GM12878 (cell line): ENCODE measurements around the gene COL4A1.

Experiments used
- ATF7 ChIP-seq: fragments of 450-650 bp; IDR thresholded peaks from 2 replicates; pipeline ENCODE4 v1.6.1; 2016; ENCODE audit warnings: low read depth, mild to moderate bottlenecking
- CEBPB ChIP-seq, 2 experiments: fragments of 150-350 bp in 1 of 2; IDR thresholded peaks; 2 replicates each; pipeline ENCODE4 v1.6.1; 2012 to 2014; ENCODE audit warnings: low read depth in 2 of 2, low read length in 2 of 2, borderline replicate concordance in 1 of 2, inconsistent platforms in 1 of 2
- CTCF ChIP-seq, 3 experiments: IDR thresholded peaks in 2 of 3; conservative IDR thresholded peaks in 1 of 3; 2 replicates each; pipeline ENCODE4 v1.5.1; 2011; ENCODE audit warnings: low read depth in 3 of 3, low read length in 3 of 3, mild to moderate bottlenecking in 3 of 3, control low read depth in 2 of 3, moderate library complexity in 2 of 3, inconsistent platforms in 1 of 3, mixed read lengths in 1 of 3; ENCODE audit not compliant: control insufficient read depth in 2 of 3, insufficient read depth in 1 of 3; ENCODE audit errors: extremely low read depth in 1 of 3
- HDAC2 ChIP-seq: fragments of 200-600 bp; sonication (generic); IDR thresholded peaks from 2 replicates; pipeline ENCODE4 v1.6.1; 2017
- KLF5 ChIP-seq: fragments of 450-650 bp; IDR thresholded peaks from 2 replicates; pipeline ENCODE4 v1.6.1; 2014; ENCODE audit warnings: mild to moderate bottlenecking; ENCODE audit not compliant: partially characterized antibody
- MEF2A ChIP-seq: IDR thresholded peaks from 2 replicates; pipeline ENCODE4 v1.6.1; 2011; ENCODE audit warnings: low read depth, mild to moderate bottlenecking, low read length, moderate library complexity; ENCODE audit not compliant: insufficient read depth
- POLR2A ChIP-seq: IDR thresholded peaks from 2 replicates; pipeline ENCODE4 v1.6.1; 2011; ENCODE audit warnings: low read depth, mild to moderate bottlenecking, low read length
- SIX5 ChIP-seq: IDR thresholded peaks from 2 replicates; pipeline ENCODE4 v1.6.1; 2011; ENCODE audit warnings: mild to moderate bottlenecking, low read depth, low read length, moderate library complexity; ENCODE audit not compliant: severe bottlenecking
- SREBF2 ChIP-seq: IDR thresholded peaks from 2 replicates; pipeline ENCODE4 v1.6.1; 2012; ENCODE audit warnings: mild to moderate bottlenecking, low read length
- STAT3 ChIP-seq: IDR thresholded peaks from 2 replicates; pipeline ENCODE4 v1.6.1; 2011; ENCODE audit warnings: low read depth, low read length, improper control_type of control experiment
- TCF3 ChIP-seq: IDR thresholded peaks from 2 replicates; pipeline ENCODE4 v1.6.1; 2012; ENCODE audit warnings: low read depth, mild to moderate bottlenecking, low read length, borderline replicate concordance; ENCODE audit not compliant: insufficient read depth
- TF ChIP-seq, protein P1 (sequence below): IDR thresholded peaks from 2 replicates; pipeline ENCODE4 v1.6.1; 2011; ENCODE audit warnings: low read depth, mild to moderate bottlenecking, low read length, moderate library complexity, borderline replicate concordance; ENCODE audit errors: extremely low read depth

DNA sequence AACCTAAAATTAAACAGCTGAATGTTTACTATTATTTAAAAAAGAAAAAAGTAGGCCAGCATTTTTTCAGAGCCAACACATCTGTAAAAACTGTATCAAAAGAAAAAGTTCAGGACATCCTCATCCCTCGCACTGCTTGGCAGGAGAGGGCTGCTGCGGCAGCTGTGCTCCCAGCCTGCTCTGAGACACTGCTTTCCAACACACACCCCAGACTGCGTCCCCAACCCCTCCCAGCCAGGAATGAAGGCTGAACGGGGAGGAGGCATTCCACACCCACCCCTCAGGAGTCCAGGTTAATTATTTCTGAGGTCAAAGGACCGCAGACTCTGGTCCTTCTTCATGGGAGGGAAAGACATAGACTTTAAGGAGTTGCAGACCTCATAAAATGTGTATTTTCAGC lies 43.1 kb downstream of the COL4A1 start:
- TF ChIP-seq, protein P1, sequence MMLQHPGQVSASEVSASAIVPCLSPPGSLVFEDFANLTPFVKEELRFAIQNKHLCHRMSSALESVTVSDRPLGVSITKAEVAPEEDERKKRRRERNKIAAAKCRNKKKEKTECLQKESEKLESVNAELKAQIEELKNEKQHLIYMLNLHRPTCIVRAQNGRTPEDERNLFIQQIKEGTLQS, result no peak
- TF ChIP-seq KLF5 (no peak), SIX5 (no peak), CTCF (IDR thresholded peaks at IDR 0.05 in 2 of 3, conservative IDR thresholded peaks at IDR 0.05 in 1 of 3; ENCODE audit: control insufficient read depth in 2 of 3, extremely low read depth in 1 of 3, insufficient read depth in 1 of 3, low read depth in 3 of 3, low read length in 3 of 3) (no peak), POLR2A (no peak), ATF7 (no peak), CEBPB (IDR thresholded peaks at IDR 0.05; ENCODE audit: borderline replicate concordance in 1 of 2, low read depth in 2 of 2, low read length in 2 of 2) (no peak), STAT3 (no peak), SREBF2 (no peak), HDAC2 (no peak), TCF3 (no peak), MEF2A (no peak)
